Activated CD8-positive, alpha-beta memory T cell treated with anti-CD3 and anti-CD28 coated beads, Interleukin-2, amount 50 U/mL, for 48 hours (primary cell): Measurements from ENCODE around the gene RBM46.
"Not testable (repeated sequence)": the region's sequence is repeated elsewhere in the genome, so short reads cannot be mapped to it uniquely, and the experiment has no call there.

Experiments used
- DNase-seq: peaks from one replicate; pipeline ENCODE4 v3.0.0-alpha.2; 2020

Gene RBM46

DNA sequence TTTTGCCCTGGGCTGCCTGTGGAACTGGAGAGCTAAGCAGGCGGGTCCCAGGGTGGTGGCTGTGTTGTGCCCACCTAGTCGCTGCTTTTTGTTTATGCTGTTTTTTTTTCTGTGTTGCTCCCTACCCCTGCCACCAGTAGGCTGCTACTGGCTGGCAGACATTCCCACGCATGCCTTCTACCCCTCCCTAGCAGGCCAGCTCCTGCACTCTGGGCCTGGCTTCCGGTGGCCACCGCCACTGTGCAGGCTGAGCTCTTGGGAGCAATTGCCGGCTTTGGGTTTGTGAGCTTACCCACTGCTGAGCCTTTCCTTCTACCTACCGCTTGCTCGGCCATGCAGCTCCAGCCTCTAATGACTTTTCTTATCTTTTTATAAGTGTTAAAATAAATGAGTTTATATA is 57.6 kb downstream of the RBM46 start:
- no peak for DNase-seq

DNA sequence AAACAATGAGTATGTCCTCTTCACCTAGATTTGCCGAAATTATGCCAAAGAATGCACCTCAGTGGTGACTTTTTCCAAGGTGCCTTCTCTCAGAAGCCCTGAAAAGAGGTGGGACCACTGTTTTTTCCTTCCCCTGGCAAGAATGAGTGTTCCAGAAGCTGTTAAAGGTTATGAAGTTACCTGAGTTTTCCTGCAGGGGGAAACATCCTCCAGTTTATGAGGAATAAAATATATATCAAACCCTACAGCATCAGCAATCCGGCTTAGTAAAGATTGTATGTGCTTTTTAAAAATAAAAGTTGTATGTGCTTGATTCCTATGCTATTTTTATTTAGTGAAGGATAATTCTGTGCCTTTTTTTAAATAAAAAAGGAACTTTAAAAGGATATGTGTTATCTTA is 73.3 kb downstream of the RBM46 start:
- DNase-seq, result no peak

DNA sequence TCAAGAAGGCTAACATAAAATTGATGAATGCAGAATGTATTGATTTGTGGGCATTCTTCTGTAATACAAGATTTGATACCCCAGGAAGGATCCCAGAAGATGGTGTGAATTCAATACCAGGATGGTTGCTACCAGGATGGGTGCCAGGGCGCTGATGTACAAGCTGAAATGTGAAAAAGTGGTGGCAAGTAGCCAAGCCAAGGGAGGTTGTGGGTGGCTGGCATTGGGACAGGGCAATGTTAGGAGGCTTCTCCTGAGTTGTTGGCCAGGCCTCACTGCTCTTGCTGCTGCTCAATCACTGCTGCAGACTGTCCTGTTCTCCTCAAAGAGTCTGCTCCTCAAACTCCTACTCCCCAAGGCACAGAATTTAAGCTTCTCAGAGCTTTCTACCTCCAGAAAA is 77.1 kb downstream of the RBM46 start:
- DNase-seq, result no peak

DNA sequence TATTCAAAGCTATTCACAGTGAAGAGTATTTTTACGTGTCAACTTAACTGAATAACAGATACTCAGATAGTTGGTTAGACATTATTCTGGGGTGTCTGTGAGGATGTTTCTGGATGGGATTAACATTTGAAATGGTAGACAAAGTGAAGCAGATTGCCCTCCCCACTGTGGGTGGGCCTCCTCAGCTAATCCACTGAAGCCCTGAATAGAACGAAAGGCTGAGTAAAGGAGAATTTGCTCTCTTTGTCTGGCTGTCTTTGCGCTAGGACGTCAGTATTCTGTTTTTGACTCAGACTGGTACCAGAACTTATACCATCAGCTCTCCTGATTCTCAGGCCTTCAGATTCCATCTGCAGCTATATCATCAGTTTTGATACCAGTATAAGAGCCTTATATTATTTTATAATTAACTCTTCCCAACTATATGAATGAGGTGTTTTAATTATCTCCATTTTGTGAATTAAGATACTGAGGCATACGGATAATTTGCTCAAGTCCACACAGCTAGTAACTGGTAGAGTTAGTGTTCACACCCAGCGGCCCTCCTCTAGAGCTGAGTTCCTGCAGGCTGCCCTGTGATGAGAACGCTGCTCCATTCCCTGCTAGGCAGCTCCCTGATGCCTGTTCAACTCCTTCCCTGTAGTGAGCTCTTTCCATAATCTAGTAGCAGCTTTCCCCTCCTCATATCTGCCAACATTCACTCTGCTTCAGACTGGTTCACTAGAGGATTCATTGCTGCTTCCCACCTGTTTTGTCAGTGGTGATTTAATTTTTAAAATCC is 87.5 kb downstream of the RBM46 start:
- no peak for DNase-seq

DNA sequence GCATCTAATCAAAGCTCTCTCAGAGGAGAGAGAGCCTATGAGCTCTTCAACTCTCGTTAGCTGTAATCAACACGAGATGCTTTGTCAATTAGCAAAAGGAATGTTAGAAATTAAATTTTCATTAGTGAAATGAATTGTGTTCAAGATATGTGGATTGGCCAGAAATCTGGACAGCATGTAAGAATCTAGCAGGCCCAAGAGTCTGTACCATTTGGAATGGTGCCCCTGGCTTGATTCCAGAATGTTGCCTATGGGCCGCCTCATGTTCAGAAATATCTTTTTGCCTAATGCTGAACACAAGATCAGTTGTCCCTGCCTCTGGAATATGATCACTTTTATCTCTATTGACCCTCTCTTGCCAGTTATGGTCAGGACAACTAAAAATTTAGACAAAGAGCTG is 88.2 kb downstream of the RBM46 start:
- no peak for DNase-seq

DNA sequence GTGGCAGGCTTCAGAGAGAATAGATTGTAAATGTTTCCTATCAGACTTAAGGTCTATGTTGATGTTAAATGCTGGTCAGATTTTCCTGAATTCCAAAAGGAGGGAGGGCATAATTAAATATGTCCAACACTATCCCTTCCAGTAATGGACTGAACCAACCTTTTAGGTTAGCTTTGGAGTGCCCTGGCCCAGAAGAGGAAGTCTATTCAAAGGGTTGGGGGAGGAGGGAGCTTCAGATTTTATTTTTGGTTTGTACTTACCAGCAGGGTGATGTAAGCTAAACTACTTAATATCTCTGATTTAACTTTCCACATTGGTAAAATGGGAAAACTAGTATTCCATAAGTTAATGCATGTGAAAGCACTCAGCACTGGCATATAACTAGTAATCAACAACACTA is 91.1 kb downstream of the RBM46 start:
- DNase-seq, result no peak

DNA sequence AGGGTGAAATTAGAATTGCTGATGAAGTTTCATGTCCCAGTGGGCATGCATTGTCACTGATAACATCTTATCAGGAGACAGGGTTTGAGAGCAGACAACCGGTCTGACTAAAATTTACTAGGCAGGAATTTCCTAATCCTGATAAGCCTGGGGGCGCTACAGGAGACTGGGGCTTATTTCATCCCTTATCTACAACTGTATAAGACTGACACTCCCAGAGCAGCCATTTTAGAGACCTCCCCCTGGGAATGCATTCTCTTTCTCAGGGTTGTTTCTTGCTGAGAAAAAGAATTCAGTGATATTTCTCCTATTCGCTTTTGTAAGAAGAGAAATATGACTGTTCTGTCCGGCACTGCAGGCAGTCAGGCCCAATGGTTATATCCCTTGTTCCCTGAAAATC is 93.0 kb downstream of the RBM46 start:
- not testable (repeated sequence) for DNase-seq

DNA sequence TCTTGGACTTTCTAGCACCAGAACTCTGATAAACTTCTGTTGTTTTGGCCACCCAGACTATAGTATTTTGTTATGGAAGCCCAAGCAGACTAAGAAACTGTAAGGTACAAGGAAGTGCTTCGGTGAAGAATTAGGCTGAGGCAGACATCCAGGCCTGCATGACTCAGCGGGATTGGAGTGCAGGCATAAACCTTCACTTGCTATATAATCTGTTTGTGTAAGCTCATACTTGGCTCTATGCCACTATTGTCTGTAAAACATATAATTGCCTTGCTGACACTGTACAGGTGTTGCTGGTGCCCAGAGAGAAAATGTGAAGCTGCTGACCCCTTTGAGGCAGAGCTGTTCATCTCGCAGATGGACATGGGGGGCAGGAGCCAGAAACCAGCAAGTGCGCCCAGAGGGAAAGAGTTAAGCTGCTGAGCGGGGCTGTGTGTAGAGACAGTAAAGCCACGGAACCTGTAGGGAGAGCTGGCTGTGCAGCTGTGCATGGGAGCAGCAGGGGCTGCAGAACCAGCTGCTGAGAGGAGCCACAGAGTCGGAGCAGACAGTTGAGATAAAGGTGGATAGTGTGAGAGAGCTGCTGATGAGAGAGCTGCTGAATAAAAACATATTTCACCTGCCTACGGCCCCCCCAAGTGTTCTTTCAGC is 96.2 kb downstream of the RBM46 start:
- DNase-seq, result no peak
